ENCODE data around the gene LINGO4. TPM values are rescaled to one million over a fixed set of nuclear protein-coding genes. Genes with fewer than 3 reads are reported as not detected.

Gene LINGO4
- total and polyA plus RNA-seq, 2 donors (not counting 1 experiment from before 2014, with no cell fraction given): not detected

DNA sequence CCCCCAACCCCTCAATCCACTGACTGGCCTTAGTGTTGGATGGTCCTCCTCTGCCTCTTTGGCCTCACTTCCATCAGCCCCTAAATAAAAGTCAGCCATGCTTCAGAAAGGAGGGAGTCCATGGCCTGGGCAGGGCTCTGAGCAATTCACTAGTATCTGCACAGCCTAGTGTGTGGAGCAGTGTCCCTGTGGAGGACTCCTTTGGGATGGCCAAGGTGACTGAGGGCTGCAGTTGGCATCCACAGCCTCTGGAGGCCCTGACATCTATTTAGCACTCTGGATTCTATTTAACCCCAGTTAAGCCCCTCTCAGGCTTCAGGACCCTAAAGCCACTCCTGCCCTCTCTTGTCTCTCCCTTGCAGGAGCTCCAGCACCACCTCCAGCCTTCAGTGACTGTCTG is 44.7 kb upstream of the LINGO4 start:
- Histone ChIP-seq H2AFZ (ENCODE audit: insufficient read depth, low read depth, low read length, poor library complexity, severe bottlenecking) (no peak overlapping the region), H3K27me3 (replicated peaks in 1 of 4; ENCODE audit: control extremely low read depth in 1 of 4, control insufficient read depth in 3 of 4, insufficient read depth in 4 of 4, low read length in 3 of 4) (peaks cover 0 to 9% (median 0%) of the 10 kb centered on the region in 4 experiments), H3K36me3 (replicated peaks in 1 of 2; ENCODE audit: control extremely low read depth in 1 of 2, control insufficient read depth in 1 of 2, extremely low read depth in 1 of 2, insufficient read depth in 2 of 2, low read length in 1 of 2) (no peaks in the 10 kb centered on the region), H3K4me3 (ENCODE audit: control extremely low read depth in 1 of 5, extremely low read depth in 1 of 5, insufficient read depth in 1 of 5, low read depth in 2 of 5, low read length in 4 of 5) (no peak overlapping the region), H3K27ac (ENCODE audit: low read length in 2 of 2) (no peak overlapping the region), H3K79me2 (ENCODE audit: control insufficient read depth, insufficient read depth, low read length) (no peaks in the 10 kb centered on the region), H3K9me3 (ENCODE audit: control extremely low read depth in 1 of 3, control insufficient read depth in 2 of 3, insufficient read depth in 1 of 3, low read length in 2 of 3) (no peaks in the 10 kb centered on the region), H3K4me2 (replicated peaks; ENCODE audit: low read depth, low read length, poor library complexity, severe bottlenecking) (no peak overlapping the region), H4K20me1 (ENCODE audit: control insufficient read depth, insufficient read depth, low read length, poor library complexity, severe bottlenecking) (no peaks in the 10 kb centered on the region), H3K4me1 (ENCODE audit: control insufficient read depth in 2 of 2, insufficient read depth in 2 of 2, low read length in 2 of 2) (no peaks in the 10 kb centered on the region), H3K9ac (ENCODE audit: low read length) (no peak overlapping the region)
- Mint-ChIP-seq H3K4me3 (no peak overlapping the region), H3K27ac (no peak overlapping the region), H3K27me3 (peaks cover 12% of the 10 kb centered on the region), H3K4me1 (peaks cover 2% of the 10 kb centered on the region), H3K9me3 (ENCODE audit: insufficient read depth) (no peaks in the 10 kb centered on the region)
- intact Hi-C loops (cut with micrococcal nuclease): no loop called here
- no peak for TF ChIP-seq CTCF (IDR thresholded peaks at IDR 0.05)
- TF ChIP-seq EZH2 (IDR thresholded peaks at IDR 0.05; ENCODE audit: borderline replicate concordance, insufficient read depth, low read depth, low read length, poor library complexity, severe bottlenecking): no peak
- ChIA-PET CTCF (no interaction called here), POLR2A (no interaction called here)
- no peak for DNase-seq
- no peak for ATAC-seq (ENCODE audit: low read depth)

DNA sequence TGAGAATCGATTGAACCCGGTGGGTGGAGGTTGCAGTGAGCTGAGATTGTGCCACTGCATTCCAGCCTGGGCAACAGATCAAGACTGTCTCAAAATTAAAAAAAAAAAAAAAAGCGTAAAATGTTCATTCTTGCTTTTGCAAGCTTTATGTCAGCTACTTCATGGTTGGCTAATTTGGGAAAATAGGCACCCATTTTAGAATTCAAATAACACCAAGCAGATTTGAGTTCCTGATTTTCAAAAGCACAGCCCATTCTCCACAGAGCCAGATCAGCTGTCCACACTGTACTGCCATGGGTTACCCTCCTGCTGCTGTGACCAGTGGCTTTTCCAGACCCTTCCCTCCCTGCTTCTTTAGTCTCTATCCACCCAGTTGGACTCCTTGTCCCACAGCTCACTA is 43.9 kb upstream of the LINGO4 start:
- Histone ChIP-seq H3K4me3 (ENCODE audit: control extremely low read depth in 1 of 5, extremely low read depth in 1 of 5, insufficient read depth in 1 of 5, low read depth in 2 of 5, low read length in 4 of 5) (no peak overlapping the region), H3K27ac (ENCODE audit: low read length in 2 of 2) (no peak overlapping the region), H3K79me2 (ENCODE audit: control insufficient read depth, insufficient read depth, low read length) (no peaks in the 10 kb centered on the region), H3K27me3 (replicated peaks in 1 of 4; ENCODE audit: control extremely low read depth in 1 of 4, control insufficient read depth in 3 of 4, insufficient read depth in 4 of 4, low read length in 3 of 4) (peaks cover 0 to 9% (median 0%) of the 10 kb centered on the region in 4 experiments), H3K4me1 (ENCODE audit: control insufficient read depth in 2 of 2, insufficient read depth in 2 of 2, low read length in 2 of 2) (peaks cover 0 to 1% of the 10 kb centered on the region in 2 donors), H3K9me3 (ENCODE audit: control extremely low read depth in 1 of 3, control insufficient read depth in 2 of 3, insufficient read depth in 1 of 3, low read length in 2 of 3) (no peaks in the 10 kb centered on the region), H4K20me1 (ENCODE audit: control insufficient read depth, insufficient read depth, low read length, poor library complexity, severe bottlenecking) (no peaks in the 10 kb centered on the region), H2AFZ (ENCODE audit: insufficient read depth, low read depth, low read length, poor library complexity, severe bottlenecking) (no peak overlapping the region), H3K9ac (ENCODE audit: low read length) (no peak overlapping the region), H3K36me3 (replicated peaks in 1 of 2; ENCODE audit: control extremely low read depth in 1 of 2, control insufficient read depth in 1 of 2, extremely low read depth in 1 of 2, insufficient read depth in 2 of 2, low read length in 1 of 2) (no peaks in the 10 kb centered on the region), H3K4me2 (replicated peaks; ENCODE audit: low read depth, low read length, poor library complexity, severe bottlenecking) (no peak overlapping the region)
- Mint-ChIP-seq H3K4me3 (no peak overlapping the region), H3K4me1 (peaks cover 8% of the 10 kb centered on the region), H3K27ac (no peak overlapping the region), H3K27me3 (peaks cover 12% of the 10 kb centered on the region), H3K9me3 (ENCODE audit: insufficient read depth) (no peaks in the 10 kb centered on the region)
- 81% methylated on average over 2 of the region's 3 CpGs for WGBS (ENCODE audit: insufficient coverage)
- no peak for TF ChIP-seq CTCF (IDR thresholded peaks at IDR 0.05)
- TF ChIP-seq EZH2 (IDR thresholded peaks at IDR 0.05; ENCODE audit: borderline replicate concordance, insufficient read depth, low read depth, low read length, poor library complexity, severe bottlenecking): no peak
- ATAC-seq (ENCODE audit: low read depth) (no peak), DNase-seq (no peak)
- ChIA-PET CTCF (interaction anchor here (0.6 kb wide), 1 partner anchor 37 kb away, joined by 3 read pairs; no protein-coding TSS in a partner anchor), POLR2A (no interaction called here)
- intact Hi-C loops (cut with micrococcal nuclease): no loop called here

Measured in B cell (primary cell).